GM18873 (cell line): ENCODE measurements around the gene IL20.

Experiments used
- ATAC-seq: cut with Tn5 transposase; IDR thresholded peaks from one replicate; pipeline ENCODE4 v1.9.1; 2021; ENCODE audit warnings: mild to moderate bottlenecking, moderate library complexity, moderate number of reproducible peaks; ENCODE audit not compliant: unreplicated experiment, low FRiP score

The IL20 gene

GRCh38 chr1:206873603-206874188 is 8.3 kb downstream of the IL20 start:
- ATAC-seq = no peak

GRCh38 chr1:206875752-206876377 is 10.4 kb downstream of the IL20 start:
- no peak for ATAC-seq

DNA sequence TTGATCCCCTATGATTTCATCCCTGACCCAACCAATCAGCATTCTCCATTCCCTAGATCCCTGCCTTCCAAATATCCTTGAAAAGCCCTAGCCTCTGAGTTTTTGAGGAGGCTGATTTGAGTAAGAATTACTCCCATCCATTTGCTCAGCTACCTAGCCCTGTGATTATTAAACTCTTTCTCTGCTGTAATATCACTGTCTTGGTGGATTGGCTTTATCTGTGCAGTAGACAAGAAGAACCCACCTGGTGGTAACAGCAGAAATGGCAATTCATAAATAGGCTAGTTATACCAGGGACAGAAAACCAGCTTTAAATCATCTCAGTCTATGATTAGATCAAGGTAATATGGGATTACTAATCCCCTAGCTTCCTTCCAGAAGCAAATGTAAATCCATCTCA is 13.0 kb downstream of the IL20 start:
- ATAC-seq = no peak

- ATAC-seq = no peak
Observed at GRCh38 chr1:206880314-206880713, 14.9 kb downstream of the IL20 start.

GRCh38 chr1:206882555-206882954 is 17.1 kb downstream of the IL20 start:
- ATAC-seq = no peak

DNA sequence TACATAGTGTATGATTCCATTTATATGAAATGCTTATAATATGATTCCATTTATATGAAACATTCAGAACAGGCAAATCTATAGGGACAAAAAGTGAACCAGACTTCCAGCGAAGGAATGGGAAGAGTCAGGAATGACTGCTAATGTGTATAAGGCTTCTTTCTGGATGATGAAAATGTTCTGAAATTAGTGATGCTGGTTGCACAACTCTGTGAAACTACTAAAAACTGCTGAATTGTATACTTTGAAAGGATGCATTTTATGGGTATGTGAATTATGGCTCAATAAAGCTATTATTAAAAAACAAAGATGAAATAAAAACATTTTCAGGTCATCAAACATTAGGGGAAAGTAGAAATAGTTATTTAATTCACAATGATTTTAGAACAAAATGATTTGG is 17.7 kb downstream of the IL20 start:
- ATAC-seq = no peak

DNA sequence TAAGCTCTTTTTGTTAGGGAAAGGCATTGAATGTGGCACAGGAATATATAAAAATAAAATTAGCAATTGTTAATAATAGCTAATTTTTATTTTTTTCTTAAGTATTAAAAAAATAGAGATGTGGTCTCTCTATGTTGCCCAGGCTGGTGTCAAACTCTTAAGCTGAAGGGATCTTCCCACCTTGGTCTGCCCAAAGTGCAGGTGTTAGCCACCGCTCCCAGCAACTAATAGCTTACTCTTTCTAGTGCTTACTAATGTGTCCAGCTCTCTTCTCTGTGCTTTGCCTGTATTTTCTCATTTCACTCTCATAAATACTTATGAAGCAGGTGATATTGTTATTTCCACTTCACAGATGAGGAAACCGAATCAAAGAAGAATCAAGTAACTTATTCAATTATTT is 18.5 kb downstream of the IL20 start:
- ATAC-seq = no peak

- no peak for ATAC-seq
Observed at GRCh38 chr1:206885341-206886060, 20.1 kb downstream of the IL20 start.

- ATAC-seq = no peak
Observed at GRCh38 chr1:206886831-206887230, 21.4 kb downstream of the IL20 start.

DNA sequence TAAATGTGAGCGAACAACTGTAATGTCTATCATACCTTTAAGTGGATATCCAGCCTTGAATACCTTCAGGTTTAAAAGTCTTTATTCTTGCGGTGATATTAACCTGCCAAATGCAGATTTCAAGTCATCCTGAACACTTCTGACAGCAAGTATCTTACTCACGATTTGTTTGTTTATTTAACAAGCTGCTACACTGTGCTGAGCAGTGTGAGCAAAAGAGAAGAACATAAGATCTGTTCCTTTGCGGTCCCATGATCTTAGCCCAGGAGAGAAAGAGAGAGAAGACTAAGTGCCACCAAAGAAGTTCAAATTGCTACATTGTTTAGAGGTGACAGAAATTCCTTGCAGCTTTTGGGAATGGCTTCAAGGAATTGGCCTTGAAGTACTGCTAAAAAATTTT is 22.3 kb downstream of the IL20 start:
- no peak for ATAC-seq

- ATAC-seq = no peak
Observed at GRCh38 chr1:206890125-206891060, 25.0 kb downstream of the IL20 start.

DNA sequence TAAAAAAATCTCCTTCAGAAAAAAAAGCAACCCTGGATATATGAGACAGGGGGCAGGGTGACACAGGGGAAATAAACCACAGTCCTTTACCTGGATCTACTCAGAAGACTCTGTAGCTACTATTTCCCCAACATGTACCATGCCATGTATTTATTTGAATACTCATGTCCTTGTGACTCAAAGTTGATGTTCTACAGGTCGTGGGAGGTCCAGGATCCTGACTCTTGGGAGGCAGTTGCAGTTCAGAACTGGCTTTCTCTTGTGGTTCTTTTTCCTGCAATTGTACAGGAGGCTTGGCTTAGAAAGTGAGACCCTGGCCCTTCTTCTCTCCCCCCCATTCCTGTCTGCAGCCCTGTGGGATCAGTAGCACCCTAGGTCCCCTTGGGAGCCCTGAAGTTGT is 26.0 kb downstream of the IL20 start:
- ATAC-seq = no peak

DNA sequence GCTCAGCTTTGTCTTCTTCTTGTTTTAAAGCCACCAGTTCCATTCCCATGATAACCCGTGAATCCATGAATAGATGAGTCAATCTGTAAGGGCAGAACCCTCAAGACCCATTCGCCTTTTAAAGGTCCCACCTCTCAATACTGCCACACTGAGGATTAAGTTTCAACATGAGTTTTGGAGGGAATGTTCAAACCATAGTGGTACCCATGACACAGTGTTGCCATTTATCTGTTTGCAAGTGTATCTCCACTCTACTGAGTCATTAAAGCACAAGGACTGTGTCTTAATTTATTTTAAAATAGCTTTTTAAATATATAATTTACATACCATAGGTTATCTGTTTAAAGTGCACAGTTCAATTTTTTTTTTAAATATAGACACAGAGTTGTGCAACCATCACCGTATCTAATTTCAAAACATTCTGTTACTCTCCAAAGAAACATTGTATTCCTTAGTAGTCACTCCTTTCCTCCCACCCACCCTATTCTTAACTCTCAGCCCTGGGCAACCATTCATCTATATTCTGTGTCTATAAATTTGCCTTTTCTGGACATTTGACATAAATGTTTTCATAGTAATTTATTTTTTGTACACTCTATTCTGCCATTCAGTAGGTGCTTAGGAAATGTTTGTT is 27.0 kb downstream of the IL20 start:
- ATAC-seq = no peak

- no peak for ATAC-seq
Observed at GRCh38 chr1:206893380-206893779, 28.0 kb downstream of the IL20 start.

GRCh38 chr1:206895325-206895724 is 29.9 kb downstream of the IL20 start:
- ATAC-seq = no peak

DNA sequence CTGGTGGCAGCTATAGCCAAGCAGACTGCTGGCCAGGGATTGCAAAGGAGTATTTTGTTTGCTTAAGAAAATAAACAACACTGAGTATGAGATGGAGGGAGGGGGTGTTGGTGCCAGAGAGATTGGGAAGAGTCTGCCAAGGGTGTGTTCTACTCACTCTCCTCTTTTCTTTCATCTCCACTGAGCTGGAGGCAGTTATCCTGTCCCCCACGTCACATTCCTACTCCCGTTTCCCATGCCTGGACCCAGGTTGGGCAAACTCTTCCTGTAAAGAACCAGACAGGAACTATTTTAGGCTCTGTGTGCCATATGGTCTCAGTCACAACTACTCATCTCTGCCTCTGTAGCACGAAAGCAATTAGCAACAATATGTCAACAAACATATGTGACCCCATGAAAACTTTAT is 30.4 kb downstream of the IL20 start:
- ATAC-seq = no peak

GRCh38 chr1:206896261-206896660 is 30.8 kb downstream of the IL20 start:
- no peak for ATAC-seq

GRCh38 chr1:206897175-206897574 is 31.8 kb downstream of the IL20 start, which contains the start of gene IL24:
IL24 (plus strand) TSS chr1:206897443; CDS start chr1:206897833, 390 bp downstream.
- ATAC-seq = no peak

GRCh38 chr1:206898089-206898914 is 32.9 kb downstream of the IL20 start:
- ATAC-seq = no peak
